ENCODE results near the gene SKA1.
"Not testable (repeated sequence)": the region's sequence is repeated elsewhere in the genome, so short reads cannot be mapped to it uniquely, and the experiment has no call there.

Gene SKA1

DNA sequence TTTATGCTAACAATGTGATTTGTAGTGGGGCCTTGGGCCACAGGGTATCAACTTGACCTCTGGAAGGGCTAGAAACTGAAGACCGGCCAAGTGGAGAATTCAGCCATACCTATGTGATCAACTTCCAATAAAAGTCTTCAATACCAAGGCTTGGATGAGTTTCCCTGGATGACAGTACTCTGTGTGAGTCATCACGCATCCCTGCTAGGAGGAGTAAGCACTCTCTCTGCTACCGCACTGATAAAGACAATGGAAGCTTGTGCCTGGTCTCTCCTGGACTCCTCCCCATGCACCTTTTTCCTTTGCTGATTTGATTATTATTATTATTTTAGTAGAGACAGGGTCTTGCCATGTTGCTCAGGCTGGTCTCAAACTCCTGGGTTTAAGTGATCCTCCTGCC, 58.1 kb downstream of the SKA1 start:
- TF ChIP-seq, protein P1, sequence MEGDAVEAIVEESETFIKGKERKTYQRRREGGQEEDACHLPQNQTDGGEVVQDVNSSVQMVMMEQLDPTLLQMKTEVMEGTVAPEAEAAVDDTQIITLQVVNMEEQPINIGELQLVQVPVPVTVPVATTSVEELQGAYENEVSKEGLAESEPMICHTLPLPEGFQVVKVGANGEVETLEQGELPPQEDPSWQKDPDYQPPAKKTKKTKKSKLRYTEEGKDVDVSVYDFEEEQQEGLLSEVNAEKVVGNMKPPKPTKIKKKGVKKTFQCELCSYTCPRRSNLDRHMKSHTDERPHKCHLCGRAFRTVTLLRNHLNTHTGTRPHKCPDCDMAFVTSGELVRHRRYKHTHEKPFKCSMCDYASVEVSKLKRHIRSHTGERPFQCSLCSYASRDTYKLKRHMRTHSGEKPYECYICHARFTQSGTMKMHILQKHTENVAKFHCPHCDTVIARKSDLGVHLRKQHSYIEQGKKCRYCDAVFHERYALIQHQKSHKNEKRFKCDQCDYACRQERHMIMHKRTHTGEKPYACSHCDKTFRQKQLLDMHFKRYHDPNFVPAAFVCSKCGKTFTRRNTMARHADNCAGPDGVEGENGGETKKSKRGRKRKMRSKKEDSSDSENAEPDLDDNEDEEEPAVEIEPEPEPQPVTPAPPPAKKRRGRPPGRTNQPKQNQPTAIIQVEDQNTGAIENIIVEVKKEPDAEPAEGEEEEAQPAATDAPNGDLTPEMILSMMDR (IDR thresholded peaks at IDR 0.05; ENCODE audit: borderline replicate concordance, insufficient read depth, low read depth, low read length), result no peak
- no peak overlapping the region for H3K4me3 ChIP-seq (ENCODE audit: low read depth, low read length)

DNA sequence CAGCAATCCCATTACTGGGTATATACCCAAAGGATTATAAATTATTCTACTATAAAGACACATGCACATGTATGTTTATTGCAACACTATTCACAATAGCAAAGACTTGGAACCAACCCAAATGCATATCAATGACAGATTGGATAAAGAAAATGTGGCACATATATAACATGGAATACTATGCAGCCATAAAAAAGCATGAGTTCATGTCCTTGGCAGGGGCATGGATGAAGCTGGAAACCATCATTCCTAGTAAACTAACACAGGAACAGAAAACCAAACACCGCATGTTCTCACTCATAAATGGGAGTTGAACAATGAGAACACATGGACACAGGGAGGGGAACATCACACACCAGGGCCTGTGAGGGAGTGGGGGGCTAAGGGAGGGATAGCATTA, 61.9 kb downstream of the SKA1 start:
- not testable (repeated sequence) for H3K4me3 ChIP-seq (ENCODE audit: low read depth, low read length)

DNA sequence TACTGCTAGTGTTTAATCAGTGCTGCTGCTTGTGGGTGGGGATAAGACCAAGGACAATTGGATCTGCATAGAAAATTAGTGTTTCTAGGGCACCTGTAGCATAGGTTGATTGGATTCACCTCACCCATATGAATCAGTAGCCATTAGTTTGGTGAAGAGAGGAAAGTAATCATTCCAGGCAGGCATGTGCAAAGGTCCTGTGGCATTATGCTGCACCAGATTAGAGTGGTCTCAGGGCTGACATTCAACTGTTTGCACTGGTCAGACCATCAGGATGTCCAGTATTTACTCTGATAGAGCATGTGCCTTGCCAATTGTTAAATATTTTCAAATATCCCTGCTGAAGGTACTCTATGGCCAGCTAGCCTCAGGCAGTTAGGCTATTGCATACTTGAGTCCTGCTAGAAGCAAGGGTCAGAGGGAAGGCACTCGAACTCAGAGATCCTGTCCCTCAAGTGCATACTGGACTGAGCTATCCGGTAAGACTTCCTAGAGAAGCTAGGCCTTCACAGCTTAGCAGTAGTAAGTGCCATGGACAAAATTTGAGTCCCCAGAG, 64.7 kb downstream of the SKA1 start:
- no peak overlapping the region for H3K4me3 ChIP-seq (ENCODE audit: low read depth, low read length)
- TF ChIP-seq, protein P1 (IDR thresholded peaks at IDR 0.05; ENCODE audit: borderline replicate concordance, insufficient read depth, low read depth, low read length), result no peak

DNA sequence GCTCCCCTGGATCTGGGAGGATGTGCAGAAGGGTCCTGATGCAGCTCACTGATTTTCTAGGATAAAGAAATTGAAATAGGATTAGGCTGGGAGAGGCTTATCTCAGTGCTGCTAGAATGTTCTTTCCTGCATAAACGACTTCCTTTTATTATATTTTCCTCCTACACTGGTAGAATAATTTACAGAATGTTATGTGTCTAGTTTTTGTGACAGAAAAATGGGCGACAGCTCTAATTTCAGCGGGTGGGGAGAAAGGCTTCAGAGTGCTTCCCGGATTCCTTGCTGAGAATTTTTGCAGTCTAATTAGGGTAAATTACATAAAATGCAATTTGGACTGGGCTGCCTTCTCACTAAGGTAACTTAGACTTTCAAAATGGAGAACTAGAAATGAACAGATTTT, 66.2 kb downstream of the SKA1 start:
- H3K4me3 ChIP-seq (ENCODE audit: low read depth, low read length), result no peak overlapping the region
- TF ChIP-seq, protein P1 (IDR thresholded peaks at IDR 0.05; ENCODE audit: borderline replicate concordance, insufficient read depth, low read depth, low read length), result no peak

DNA sequence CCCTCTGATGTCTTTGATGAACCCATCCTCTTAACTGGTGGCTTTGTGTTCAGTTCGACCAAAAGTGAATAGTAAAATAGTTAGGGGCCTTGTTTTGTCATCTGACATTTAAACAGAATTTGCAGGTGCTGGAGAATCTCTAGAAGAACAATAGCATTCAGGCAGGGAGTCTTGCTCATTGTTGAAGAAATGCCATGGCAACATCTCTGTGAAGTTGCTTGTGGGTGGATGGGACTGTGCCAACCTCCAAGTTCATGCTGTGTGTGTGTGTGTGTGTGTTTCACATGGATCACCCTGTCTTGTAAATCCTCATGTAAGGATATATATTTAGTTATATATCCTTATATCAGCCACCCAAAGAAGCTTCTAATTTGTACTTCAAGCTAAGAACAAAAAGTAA, 66.7 kb downstream of the SKA1 start:
- H3K4me3 ChIP-seq (ENCODE audit: low read depth, low read length), result no peak overlapping the region
- TF ChIP-seq, protein P1 (IDR thresholded peaks at IDR 0.05; ENCODE audit: borderline replicate concordance, insufficient read depth, low read depth, low read length), result no peak
